GM23338 (cell line): ENCODE data around the gene SLC2A8. TPM values are rescaled to one million over a fixed set of nuclear protein-coding genes. Genes with fewer than 3 reads are reported as not detected.
A peak's percentile ranks its signal among the peaks of the same experiment; 100 is the strongest.

Experiments
- ATAC-seq: fragments of 200-7000 bp; cut with Tn5 transposase; 3 replicates; pipeline ENCODE4 v1.9.1; 2020
- DNase-seq: peaks from one replicate; pipeline ENCODE4 v3.0.0-alpha.2; 2015; ENCODE audit warnings: low spot score
- H2AFZ ChIP-seq: fragments of 200-600 bp; sonication (generic); 2 replicates; pipeline ENCODE4 v1.8.0; 2016; ENCODE audit warnings: antibody characterized with exemption, mild to moderate bottlenecking, moderate library complexity
- H3F3A ChIP-seq: fragments of 200-600 bp; sonication (generic); replicated peaks from 2 replicates; pipeline ENCODE4 v1.8.0; 2017; ENCODE audit warnings: antibody characterized with exemption, mixed run types, low read depth
- H3K27ac ChIP-seq: fragments of 200-600 bp; sonication (generic); 2 replicates; pipeline ENCODE4 v1.6.1; 2016; ENCODE audit warnings: low read depth
- H3K27me3 ChIP-seq: fragments of 200-600 bp; sonication (generic); 2 replicates; pipeline ENCODE4 v1.8.0; 2016; ENCODE audit warnings: mild to moderate bottlenecking, mixed run types, moderate library complexity; ENCODE audit not compliant: insufficient read depth
- H3K36me3 ChIP-seq: fragments of 200-600 bp; sonication (generic); 2 replicates; pipeline ENCODE4 v1.8.0; 2016; ENCODE audit warnings: mild to moderate bottlenecking; ENCODE audit not compliant: insufficient read depth
- H3K4me1 ChIP-seq: fragments of 200-600 bp; sonication (generic); 2 replicates; pipeline ENCODE4 v1.8.0; 2016; ENCODE audit warnings: mild to moderate bottlenecking, moderate library complexity; ENCODE audit not compliant: insufficient read depth
- H3K4me2 ChIP-seq: fragments of 200-600 bp; sonication (generic); 2 replicates; pipeline ENCODE4 v1.7.1; 2017; ENCODE audit warnings: mixed run types
- H3K4me3 ChIP-seq: fragments of 200-600 bp; sonication (generic); 2 replicates; pipeline ENCODE4 v1.6.1; 2016; ENCODE audit warnings: mixed run types
- H3K79me2 ChIP-seq: fragments of 200-600 bp; sonication (generic); replicated peaks from 2 replicates; pipeline ENCODE4 v1.8.0; 2017; ENCODE audit warnings: mild to moderate bottlenecking; ENCODE audit not compliant: insufficient read depth
- H3K9me2 ChIP-seq: fragments of 200-600 bp; sonication (generic); 2 replicates; pipeline ENCODE4 v1.8.0; 2017; ENCODE audit not compliant: insufficient read depth
- H4K20me1 ChIP-seq: fragments of 200-600 bp; sonication (generic); replicated peaks from 2 replicates; pipeline ENCODE4 v1.8.0; 2017; ENCODE audit warnings: mild to moderate bottlenecking; ENCODE audit not compliant: insufficient read depth
- H3K27ac Mint-ChIP-seq: 2 replicates; pipeline ENCODE4 v1.8.0; 2020; ENCODE audit warnings: inconsistent platforms, mild to moderate bottlenecking, moderate library complexity, mixed read lengths
- H3K27me3 Mint-ChIP-seq: 3 replicates; pipeline ENCODE4 v1.8.0; 2022; ENCODE audit warnings: low read depth, mild to moderate bottlenecking, moderate library complexity, mixed read lengths, inconsistent platforms; ENCODE audit not compliant: insufficient read depth, poor library complexity
- H3K36me3 Mint-ChIP-seq: 3 replicates; pipeline ENCODE4 v1.8.0; 2021; ENCODE audit warnings: low read depth, mild to moderate bottlenecking, inconsistent platforms, moderate library complexity, mixed read lengths
- H3K4me1 Mint-ChIP-seq: 3 replicates; pipeline ENCODE4 v1.8.0; 2020; ENCODE audit warnings: mild to moderate bottlenecking, inconsistent platforms, mixed read lengths
- H3K4me3 Mint-ChIP-seq: 3 replicates; pipeline ENCODE4 v1.8.0; 2021; ENCODE audit warnings: moderate library complexity, mild to moderate bottlenecking, inconsistent platforms, mixed read lengths
- H3K9me3 Mint-ChIP-seq: 3 replicates; pipeline ENCODE4 v1.8.0; 2020; ENCODE audit warnings: moderate library complexity, mild to moderate bottlenecking, inconsistent platforms, mixed read lengths
- CREB1 ChIP-seq: fragments of 250-450 bp; sonication (Bioruptor Pico); IDR thresholded peaks from 2 replicates; pipeline ENCODE4 v1.5.0; 2020; ENCODE audit warnings: low read depth, mild to moderate bottlenecking, moderate library complexity
- EZH2 ChIP-seq: fragments of 200-600 bp; sonication (generic); IDR thresholded peaks from one replicate; pipeline ENCODE4 v1.8.0; 2017; ENCODE audit warnings: antibody characterized with exemption, mild to moderate bottlenecking, low read depth; ENCODE audit not compliant: unreplicated experiment
- REST ChIP-seq: IDR thresholded peaks from one replicate; pipeline ENCODE4 v1.6.1; 2018; ENCODE audit warnings: antibody characterized with exemption; ENCODE audit not compliant: unreplicated experiment
- STAT1 ChIP-seq: IDR thresholded peaks from one replicate; pipeline ENCODE4 v1.6.1; 2016; ENCODE audit warnings: antibody characterized with exemption; ENCODE audit not compliant: unreplicated experiment
- ZNF331 ChIP-seq: fragments of 250-450 bp; sonication (Bioruptor Pico); IDR thresholded peaks from 2 replicates; pipeline ENCODE4 v1.5.0; 2020; ENCODE audit warnings: low read depth, mild to moderate bottlenecking, moderate library complexity
- polyA plus RNA-seq: library from polyadenylated mRNA; unstranded; fragments of >200 nt; fragmentation: Nextera tagmentation; extraction: Ambion mirVana; gene quantifications from 2 replicates; pipeline ENCODE4 v1.2.1, GENCODE V29; 2016
- total RNA-seq: library from RNA; depleted of rRNA; stranded (reverse); fragments of >200 nt; shearing (Covaris generic); gene quantifications from 2 replicates; pipeline ENCODE4 v1.2.3, GENCODE V29; 2014
- TF ChIP-seq, protein P1 (sequence below), 2 experiments: fragments of 200-600 bp in 1 of 2; sonication (generic) in 1 of 2; conservative IDR thresholded peaks; 2 replicates each; pipeline versions ENCODE4 v1.5.1 to v1.6.1; 2016 to 2017; ENCODE audit warnings: antibody characterized with exemption in 2 of 2, low read depth in 2 of 2, mild to moderate bottlenecking in 2 of 2, moderate library complexity in 1 of 2
- TF ChIP-seq, protein P2 (sequence below): IDR thresholded peaks from 2 replicates; pipeline ENCODE4 v1.6.1; 2016; ENCODE audit warnings: antibody characterized with exemption

The SLC2A8 gene
- total and polyA plus RNA-seq, 2 experiments from 2014 or later, result 16.3 to 34.1 TPM

DNA sequence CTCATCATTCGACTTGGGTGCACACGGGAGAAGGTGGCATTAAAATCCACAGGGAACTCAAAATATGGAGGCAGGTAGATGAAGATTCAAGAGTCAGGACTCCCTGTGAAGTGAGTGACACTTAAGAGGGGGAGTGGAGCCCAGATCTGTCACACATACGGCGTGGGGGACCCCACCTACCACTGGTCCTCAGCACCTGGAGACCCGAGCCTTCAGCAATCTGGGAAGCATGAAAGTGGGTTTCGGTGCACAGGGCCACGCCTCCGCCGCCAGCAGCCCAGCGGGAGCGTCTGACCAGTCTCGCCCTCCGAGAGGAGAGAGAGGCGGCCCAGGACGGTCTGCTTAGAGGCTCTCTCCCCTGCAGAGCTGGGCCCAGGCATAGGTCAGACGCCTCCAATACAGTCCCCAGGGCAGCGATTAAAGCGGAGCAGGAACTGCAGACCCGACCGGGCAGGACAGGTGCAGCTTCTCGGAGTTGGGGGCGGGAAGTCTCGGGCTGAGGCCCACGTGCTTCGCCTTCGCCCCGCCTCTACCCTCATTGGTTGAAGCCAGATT lies 639 bp upstream of the SLC2A8 start:
- DNase-seq, result no peak
- TF ChIP-seq ZNF331 (CRISPR knock-in tag) (no peak), CREB1 (CRISPR knock-in tag) (no peak), REST (no peak), STAT1 (no peak), EZH2 (no peak)
- TF ChIP-seq, protein P1, sequence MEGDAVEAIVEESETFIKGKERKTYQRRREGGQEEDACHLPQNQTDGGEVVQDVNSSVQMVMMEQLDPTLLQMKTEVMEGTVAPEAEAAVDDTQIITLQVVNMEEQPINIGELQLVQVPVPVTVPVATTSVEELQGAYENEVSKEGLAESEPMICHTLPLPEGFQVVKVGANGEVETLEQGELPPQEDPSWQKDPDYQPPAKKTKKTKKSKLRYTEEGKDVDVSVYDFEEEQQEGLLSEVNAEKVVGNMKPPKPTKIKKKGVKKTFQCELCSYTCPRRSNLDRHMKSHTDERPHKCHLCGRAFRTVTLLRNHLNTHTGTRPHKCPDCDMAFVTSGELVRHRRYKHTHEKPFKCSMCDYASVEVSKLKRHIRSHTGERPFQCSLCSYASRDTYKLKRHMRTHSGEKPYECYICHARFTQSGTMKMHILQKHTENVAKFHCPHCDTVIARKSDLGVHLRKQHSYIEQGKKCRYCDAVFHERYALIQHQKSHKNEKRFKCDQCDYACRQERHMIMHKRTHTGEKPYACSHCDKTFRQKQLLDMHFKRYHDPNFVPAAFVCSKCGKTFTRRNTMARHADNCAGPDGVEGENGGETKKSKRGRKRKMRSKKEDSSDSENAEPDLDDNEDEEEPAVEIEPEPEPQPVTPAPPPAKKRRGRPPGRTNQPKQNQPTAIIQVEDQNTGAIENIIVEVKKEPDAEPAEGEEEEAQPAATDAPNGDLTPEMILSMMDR (conservative IDR thresholded peaks at IDR 0.05; ENCODE audit: low read depth in 2 of 2), result no peak
- TF ChIP-seq, protein P2, sequence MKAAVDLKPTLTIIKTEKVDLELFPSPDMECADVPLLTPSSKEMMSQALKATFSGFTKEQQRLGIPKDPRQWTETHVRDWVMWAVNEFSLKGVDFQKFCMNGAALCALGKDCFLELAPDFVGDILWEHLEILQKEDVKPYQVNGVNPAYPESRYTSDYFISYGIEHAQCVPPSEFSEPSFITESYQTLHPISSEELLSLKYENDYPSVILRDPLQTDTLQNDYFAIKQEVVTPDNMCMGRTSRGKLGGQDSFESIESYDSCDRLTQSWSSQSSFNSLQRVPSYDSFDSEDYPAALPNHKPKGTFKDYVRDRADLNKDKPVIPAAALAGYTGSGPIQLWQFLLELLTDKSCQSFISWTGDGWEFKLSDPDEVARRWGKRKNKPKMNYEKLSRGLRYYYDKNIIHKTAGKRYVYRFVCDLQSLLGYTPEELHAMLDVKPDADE, result no peak
- H3K27ac ChIP-seq, result no peak overlapping the region
- H2AFZ ChIP-seq, result peak overlapping the region; percentile 67
- peaks cover 3% of the 10 kb centered on the region; the same call in 1 of the 3 replicates for H3K36me3 Mint-ChIP-seq
- no peaks in the 10 kb centered on the region; the same call in 1 of the 2 replicates for H3K36me3 ChIP-seq
- H3K9me3 Mint-ChIP-seq, result no peaks in the 10 kb centered on the region
- peaks cover 9% of the 10 kb centered on the region for H3K4me1 ChIP-seq
- ATAC-seq, result no peak; the same call in 2 of the 3 replicates
- peak overlapping the region; percentile 87 for H3K4me2 ChIP-seq
- peaks cover 17% of the 10 kb centered on the region for H3K79me2 ChIP-seq
- peaks cover 6% of the 10 kb centered on the region for H3K27me3 Mint-ChIP-seq
- 0 out of 2 replicates have a peak, but pooled peaks cover 13% of the 10 kb centered on the region for H3K27me3 ChIP-seq
- peak overlapping the region; percentile 85 for H3K4me3 Mint-ChIP-seq
- H4K20me1 ChIP-seq, result peaks cover 5% of the 10 kb centered on the region; the same call in 1 of the 2 replicates
- peaks cover 13% of the 10 kb centered on the region for H3K4me1 Mint-ChIP-seq
- H3K27ac Mint-ChIP-seq, result peak overlapping the region; percentile 94
- H3F3A ChIP-seq, result no peaks in the 10 kb centered on the region; the same call in 1 of the 2 replicates
- H3K4me3 ChIP-seq, result peak overlapping the region; percentile 55
- H3K9me2 ChIP-seq, result no peaks in the 10 kb centered on the region
